Retinal pigment epithelial cell (primary cell): ENCODE results near the gene ADGRB2.

Source experiments
- DNase-seq: peaks from one replicate; pipeline ENCODE4 v3.0.0-alpha.2; 2010; ENCODE audit warnings: low read depth
- H3K4me3 ChIP-seq: 2 replicates; pipeline ENCODE4 v1.5.1; 2011; ENCODE audit warnings: mild to moderate bottlenecking, low read length, control low read depth, moderate library complexity
- TF ChIP-seq, protein P1 (sequence below): conservative IDR thresholded peaks from 2 replicates; pipeline ENCODE4 v1.5.1; 2011; ENCODE audit warnings: low read depth, low read length, control low read depth, inconsistent platforms

The ADGRB2 gene

GRCh38 chr1:31752952-31753475, 11.1 kb downstream of the ADGRB2 start:
- TF ChIP-seq, protein P1, sequence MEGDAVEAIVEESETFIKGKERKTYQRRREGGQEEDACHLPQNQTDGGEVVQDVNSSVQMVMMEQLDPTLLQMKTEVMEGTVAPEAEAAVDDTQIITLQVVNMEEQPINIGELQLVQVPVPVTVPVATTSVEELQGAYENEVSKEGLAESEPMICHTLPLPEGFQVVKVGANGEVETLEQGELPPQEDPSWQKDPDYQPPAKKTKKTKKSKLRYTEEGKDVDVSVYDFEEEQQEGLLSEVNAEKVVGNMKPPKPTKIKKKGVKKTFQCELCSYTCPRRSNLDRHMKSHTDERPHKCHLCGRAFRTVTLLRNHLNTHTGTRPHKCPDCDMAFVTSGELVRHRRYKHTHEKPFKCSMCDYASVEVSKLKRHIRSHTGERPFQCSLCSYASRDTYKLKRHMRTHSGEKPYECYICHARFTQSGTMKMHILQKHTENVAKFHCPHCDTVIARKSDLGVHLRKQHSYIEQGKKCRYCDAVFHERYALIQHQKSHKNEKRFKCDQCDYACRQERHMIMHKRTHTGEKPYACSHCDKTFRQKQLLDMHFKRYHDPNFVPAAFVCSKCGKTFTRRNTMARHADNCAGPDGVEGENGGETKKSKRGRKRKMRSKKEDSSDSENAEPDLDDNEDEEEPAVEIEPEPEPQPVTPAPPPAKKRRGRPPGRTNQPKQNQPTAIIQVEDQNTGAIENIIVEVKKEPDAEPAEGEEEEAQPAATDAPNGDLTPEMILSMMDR: no peak
- H3K4me3 ChIP-seq: no peak overlapping the region
- no peak for DNase-seq

DNA sequence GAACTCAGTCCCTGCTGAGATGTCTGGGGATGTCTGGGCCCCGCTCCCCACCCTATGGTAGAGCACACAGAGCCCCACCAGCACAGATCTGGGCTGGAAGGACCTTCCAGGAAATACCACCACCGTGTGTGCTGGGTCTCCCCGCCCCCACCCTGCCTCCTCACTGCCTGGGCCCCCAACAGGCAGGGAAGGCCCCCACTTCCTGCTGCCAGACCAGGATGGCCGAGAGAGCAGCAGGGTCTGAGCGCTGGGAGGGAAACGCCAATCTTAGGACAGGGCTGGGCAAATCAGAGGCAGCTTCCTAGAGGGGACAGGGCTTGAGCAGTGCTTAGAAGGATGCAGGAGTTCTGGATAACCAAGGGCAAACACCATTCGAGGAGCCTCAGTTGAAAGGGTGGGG, 11.9 kb downstream of the ADGRB2 start:
- H3K4me3 ChIP-seq: no peak overlapping the region
- no peak for DNase-seq
- TF ChIP-seq, protein P1: no peak

- TF ChIP-seq, protein P1: no peak
- H3K4me3 ChIP-seq: no peak overlapping the region
- DNase-seq: no peak
These were observed 12.3 kb downstream of the ADGRB2 start for GRCh38 chr1:31751822-31752241.

- no peak for DNase-seq
- no peak overlapping the region for H3K4me3 ChIP-seq
- TF ChIP-seq, protein P1: peak; percentile 5
These were observed 13.2 kb downstream of the ADGRB2 start for GRCh38 chr1:31750858-31751510.

DNA sequence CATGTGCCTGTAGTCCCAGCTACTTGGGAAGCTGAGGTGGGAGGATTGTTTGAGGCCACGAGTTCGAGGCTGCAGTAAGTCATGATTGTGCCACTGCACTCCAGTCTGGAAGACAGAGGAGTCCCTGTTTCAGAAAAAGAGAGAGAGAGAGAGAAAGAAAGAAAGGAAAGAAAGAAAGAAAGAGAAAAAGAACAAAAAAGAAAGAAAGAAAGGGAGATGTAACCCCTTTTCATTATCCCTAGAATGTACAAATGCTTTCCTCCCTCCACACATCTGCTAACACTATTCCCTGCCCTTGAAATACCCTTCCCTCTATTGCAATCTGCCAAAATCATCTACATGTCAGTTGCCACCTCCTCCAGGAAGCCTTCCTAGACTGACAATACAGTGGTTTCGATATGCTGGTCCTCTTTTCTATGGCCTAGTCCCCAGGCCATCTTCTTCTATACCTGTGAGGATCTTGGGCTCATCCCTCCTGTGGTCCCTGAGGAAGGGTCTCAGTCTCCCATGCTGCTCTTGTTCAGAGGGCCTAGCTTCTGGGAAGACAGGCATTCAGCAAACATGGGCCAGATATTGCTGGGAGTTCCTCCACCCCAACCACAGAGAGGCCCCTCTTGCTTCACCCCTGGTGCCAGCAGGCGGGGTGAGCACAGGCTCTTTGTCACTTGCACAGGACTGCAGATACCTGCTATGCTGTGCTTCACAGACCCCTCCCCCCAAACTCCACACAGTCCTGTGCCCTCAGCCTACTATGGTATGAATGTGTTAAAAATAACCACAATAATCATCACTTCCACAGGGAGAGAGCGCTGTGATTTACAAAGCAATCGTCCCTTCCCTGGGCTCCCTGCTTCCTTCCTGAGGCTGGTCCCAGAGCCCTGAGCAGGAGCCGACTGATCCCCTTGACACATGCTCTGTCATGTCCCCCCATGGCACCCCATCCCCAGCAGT, 14.1 kb downstream of the ADGRB2 start:
- H3K4me3 ChIP-seq: no peak overlapping the region
- DNase-seq: no peak
- TF ChIP-seq, protein P1: no peak

- no peak for DNase-seq
- TF ChIP-seq, protein P1: no peak
- H3K4me3 ChIP-seq: no peak overlapping the region
These were observed 15.8 kb downstream of the ADGRB2 start for GRCh38 chr1:31748365-31748764.

- no peak for DNase-seq
- H3K4me3 ChIP-seq: no peak overlapping the region
- TF ChIP-seq, protein P1: no peak
These were observed 16.8 kb downstream of the ADGRB2 start for GRCh38 chr1:31747304-31747703.
